ENCODE results near the gene RYR1. TPM values are rescaled to one million over a fixed set of nuclear protein-coding genes. Genes with fewer than 3 reads are reported as not detected.

The RYR1 gene
- total RNA-seq, 1 donor from 2014 or later = 0.03 TPM

DNA sequence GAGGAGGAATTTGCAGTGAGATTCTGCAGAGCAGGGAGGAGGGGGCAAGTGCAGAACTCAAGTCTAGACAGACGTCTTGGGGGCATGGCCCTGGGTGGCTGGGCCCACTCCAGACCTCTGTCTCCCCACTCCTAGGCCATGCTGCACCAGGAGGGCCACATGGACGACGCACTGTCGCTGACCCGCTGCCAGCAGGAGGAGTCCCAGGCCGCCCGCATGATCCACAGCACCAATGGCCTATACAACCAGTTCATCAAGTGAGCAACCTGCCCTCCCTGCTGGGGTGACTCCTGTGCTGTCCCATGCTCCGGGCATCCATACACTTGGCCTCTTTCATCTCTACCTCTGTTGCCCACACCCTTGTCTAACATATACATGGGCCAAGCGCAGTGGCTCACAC is 18.1 kb downstream of the RYR1 start:
- DNase-seq (ENCODE audit: extremely low spot score, unreplicated experiment) = no peak
- TF ChIP-seq, protein P1, sequence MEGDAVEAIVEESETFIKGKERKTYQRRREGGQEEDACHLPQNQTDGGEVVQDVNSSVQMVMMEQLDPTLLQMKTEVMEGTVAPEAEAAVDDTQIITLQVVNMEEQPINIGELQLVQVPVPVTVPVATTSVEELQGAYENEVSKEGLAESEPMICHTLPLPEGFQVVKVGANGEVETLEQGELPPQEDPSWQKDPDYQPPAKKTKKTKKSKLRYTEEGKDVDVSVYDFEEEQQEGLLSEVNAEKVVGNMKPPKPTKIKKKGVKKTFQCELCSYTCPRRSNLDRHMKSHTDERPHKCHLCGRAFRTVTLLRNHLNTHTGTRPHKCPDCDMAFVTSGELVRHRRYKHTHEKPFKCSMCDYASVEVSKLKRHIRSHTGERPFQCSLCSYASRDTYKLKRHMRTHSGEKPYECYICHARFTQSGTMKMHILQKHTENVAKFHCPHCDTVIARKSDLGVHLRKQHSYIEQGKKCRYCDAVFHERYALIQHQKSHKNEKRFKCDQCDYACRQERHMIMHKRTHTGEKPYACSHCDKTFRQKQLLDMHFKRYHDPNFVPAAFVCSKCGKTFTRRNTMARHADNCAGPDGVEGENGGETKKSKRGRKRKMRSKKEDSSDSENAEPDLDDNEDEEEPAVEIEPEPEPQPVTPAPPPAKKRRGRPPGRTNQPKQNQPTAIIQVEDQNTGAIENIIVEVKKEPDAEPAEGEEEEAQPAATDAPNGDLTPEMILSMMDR (IDR thresholded peaks at IDR 0.05) = no peak
- no peak overlapping the region for H3K4me3 Mint-ChIP-seq (ENCODE audit: unreplicated experiment)
- H3K9me3 Mint-ChIP-seq (ENCODE audit: unreplicated experiment) = no peaks in the 10 kb centered on the region
- no peaks in the 10 kb centered on the region for H3K4me1 Mint-ChIP-seq (ENCODE audit: unreplicated experiment)
- no peak overlapping the region for H3K27ac Mint-ChIP-seq (ENCODE audit: unreplicated experiment)
- peaks cover 14% of the 10 kb centered on the region for H3K27me3 Mint-ChIP-seq (ENCODE audit: unreplicated experiment)
- H3K36me3 Mint-ChIP-seq (ENCODE audit: unreplicated experiment) = no peaks in the 10 kb centered on the region

DNA sequence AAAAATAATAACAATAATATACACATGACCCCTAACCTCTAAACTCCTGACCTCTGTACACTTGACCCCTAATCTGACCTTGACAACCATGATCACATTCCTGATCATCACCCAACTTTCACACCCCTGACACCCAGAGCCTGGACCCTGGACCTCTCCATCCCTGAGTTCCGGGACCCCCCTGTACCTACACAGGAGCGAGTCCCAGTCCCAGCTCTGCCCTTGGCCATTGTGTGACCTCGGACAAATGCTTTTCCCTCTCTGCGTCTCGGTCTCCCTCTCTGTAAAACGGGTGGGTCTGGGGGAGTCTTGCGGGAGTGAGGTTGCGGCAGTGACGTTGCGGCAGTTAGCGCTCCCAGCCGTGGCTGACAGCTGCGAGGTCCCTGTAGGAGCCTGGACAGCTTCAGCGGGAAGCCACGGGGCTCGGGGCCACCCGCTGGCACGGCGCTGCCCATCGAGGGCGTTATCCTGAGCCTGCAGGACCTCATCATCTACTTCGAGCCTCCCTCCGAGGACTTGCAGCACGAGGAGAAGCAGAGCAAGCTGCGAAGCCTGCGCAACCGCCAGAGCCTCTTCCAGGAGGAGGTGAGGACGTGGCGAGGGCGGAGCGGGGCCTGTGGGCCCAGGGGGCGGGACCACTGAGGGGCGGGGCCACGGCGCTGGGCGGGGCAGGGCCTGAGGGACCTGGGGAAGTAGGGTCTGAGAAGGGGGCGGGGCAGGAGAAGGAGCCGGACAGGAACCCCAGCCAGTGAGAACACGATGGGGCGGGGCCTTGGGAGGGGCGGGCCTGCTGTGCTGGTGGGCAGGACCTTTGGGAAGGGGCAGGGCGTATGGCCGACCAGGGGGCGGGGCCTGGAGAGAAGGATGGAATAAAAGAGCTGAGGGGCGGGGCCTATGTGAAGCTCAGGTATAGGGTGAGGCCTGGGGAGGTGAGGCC is 19.2 kb downstream of the RYR1 start:
- peaks cover 14% of the 10 kb centered on the region for H3K27me3 Mint-ChIP-seq (ENCODE audit: unreplicated experiment)
- no peaks in the 10 kb centered on the region for H3K36me3 Mint-ChIP-seq (ENCODE audit: unreplicated experiment)
- TF ChIP-seq, protein P1 (IDR thresholded peaks at IDR 0.05) = no peak
- no peaks in the 10 kb centered on the region for H3K9me3 Mint-ChIP-seq (ENCODE audit: unreplicated experiment)
- no peak overlapping the region for H3K4me3 Mint-ChIP-seq (ENCODE audit: unreplicated experiment)
- no peak overlapping the region for H3K27ac Mint-ChIP-seq (ENCODE audit: unreplicated experiment)
- DNase-seq (ENCODE audit: extremely low spot score, unreplicated experiment) = no peak
- H3K4me1 Mint-ChIP-seq (ENCODE audit: unreplicated experiment) = no peaks in the 10 kb centered on the region

DNA sequence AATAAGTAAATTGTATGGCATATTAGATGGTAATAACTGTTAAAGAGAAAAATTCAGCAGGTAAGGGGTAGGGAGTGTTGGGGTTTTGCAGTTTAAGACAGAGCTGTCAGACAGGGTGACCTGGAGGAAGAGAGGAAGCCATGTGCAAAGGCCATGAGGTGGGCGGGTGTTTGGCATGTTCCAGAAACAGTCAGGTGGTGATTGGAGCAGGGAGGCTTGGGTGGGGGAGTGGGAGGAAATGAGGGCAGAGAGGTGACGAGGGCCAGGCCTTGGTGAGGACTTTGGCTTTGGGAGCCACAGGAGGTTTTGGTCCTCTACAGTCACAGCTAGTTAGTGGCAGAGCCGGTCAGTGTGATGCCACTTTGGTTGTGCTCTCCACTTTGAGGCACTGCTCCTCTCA is 20.1 kb downstream of the RYR1 start:
- peaks cover 14% of the 10 kb centered on the region for H3K27me3 Mint-ChIP-seq (ENCODE audit: unreplicated experiment)
- H3K9me3 Mint-ChIP-seq (ENCODE audit: unreplicated experiment) = no peaks in the 10 kb centered on the region
- no peak for DNase-seq (ENCODE audit: extremely low spot score, unreplicated experiment)
- no peak overlapping the region for H3K27ac Mint-ChIP-seq (ENCODE audit: unreplicated experiment)
- H3K4me1 Mint-ChIP-seq (ENCODE audit: unreplicated experiment) = no peaks in the 10 kb centered on the region
- no peak overlapping the region for H3K4me3 Mint-ChIP-seq (ENCODE audit: unreplicated experiment)
- no peaks in the 10 kb centered on the region for H3K36me3 Mint-ChIP-seq (ENCODE audit: unreplicated experiment)
- TF ChIP-seq, protein P1 (IDR thresholded peaks at IDR 0.05) = no peak

DNA sequence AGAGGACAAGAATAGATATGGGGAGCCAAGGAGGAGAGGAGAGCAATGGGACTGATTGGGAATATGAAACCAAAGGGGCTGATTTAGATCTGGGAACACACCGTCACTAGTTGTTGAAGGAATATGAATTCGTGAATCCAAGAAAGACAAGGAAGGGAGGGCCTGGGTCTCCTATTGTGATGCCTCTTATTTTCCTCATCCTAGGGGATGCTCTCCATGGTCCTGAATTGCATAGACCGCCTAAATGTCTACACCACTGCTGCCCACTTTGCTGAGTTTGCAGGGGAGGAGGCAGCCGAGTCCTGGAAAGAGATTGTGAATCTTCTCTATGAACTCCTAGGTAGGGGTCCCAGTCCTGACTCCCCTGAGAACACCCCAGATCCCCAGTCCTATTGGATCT is 21.5 kb downstream of the RYR1 start:
- Mint-ChIP-seq H3K4me1 (ENCODE audit: unreplicated experiment) (no peaks in the 10 kb centered on the region), H3K27ac (ENCODE audit: unreplicated experiment) (no peak overlapping the region)
- DNase-seq (ENCODE audit: extremely low spot score, unreplicated experiment) = no peak

DNA sequence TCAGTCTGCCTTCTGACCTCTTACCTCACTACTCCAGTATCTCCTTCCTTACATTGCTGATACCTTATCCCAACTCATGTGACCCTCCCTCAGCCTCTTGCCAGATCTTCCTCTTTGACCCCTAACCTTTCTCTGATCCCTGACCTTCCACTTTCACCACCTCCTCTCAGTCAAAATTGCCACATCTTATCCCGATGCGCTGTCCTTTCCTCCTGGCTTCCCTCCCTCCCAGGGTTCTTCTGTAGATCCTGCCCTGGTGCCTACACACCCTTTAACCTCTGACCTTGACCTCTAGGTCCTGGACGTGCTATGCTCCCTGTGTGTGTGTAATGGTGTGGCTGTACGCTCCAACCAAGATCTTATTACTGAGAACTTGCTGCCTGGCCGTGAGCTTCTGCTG is 23.7 kb downstream of the RYR1 start:
- Mint-ChIP-seq H3K4me3 (ENCODE audit: unreplicated experiment) (no peak overlapping the region), H3K36me3 (ENCODE audit: unreplicated experiment) (no peaks in the 10 kb centered on the region), H3K9me3 (ENCODE audit: unreplicated experiment) (peaks cover 10% of the 10 kb centered on the region), H3K27me3 (ENCODE audit: unreplicated experiment) (no peaks in the 10 kb centered on the region), H3K27ac (ENCODE audit: unreplicated experiment) (no peak overlapping the region), H3K4me1 (ENCODE audit: unreplicated experiment) (no peaks in the 10 kb centered on the region)
- TF ChIP-seq, protein P1 (IDR thresholded peaks at IDR 0.05) = no peak
- DNase-seq (ENCODE audit: extremely low spot score, unreplicated experiment) = no peak

More for the DNA sequence above, 21.5 kb downstream of the RYR1 start:
- peaks cover 6% of the 10 kb centered on the region for H3K9me3 Mint-ChIP-seq (ENCODE audit: unreplicated experiment)
- H3K36me3 Mint-ChIP-seq (ENCODE audit: unreplicated experiment) = no peaks in the 10 kb centered on the region
- no peak overlapping the region for H3K4me3 Mint-ChIP-seq (ENCODE audit: unreplicated experiment)
- TF ChIP-seq, protein P1 (IDR thresholded peaks at IDR 0.05) = no peak
- H3K27me3 Mint-ChIP-seq (ENCODE audit: unreplicated experiment) = peaks cover 4% of the 10 kb centered on the region
